KMS-11 (cell line): ENCODE data around the gene LHFPL3.

ENCODE experiments used
- H2AFZ ChIP-seq: fragments of 200-600 bp; sonication (generic); 2 replicates; pipeline ENCODE4 v1.6.1; 2016; ENCODE audit warnings: antibody characterized with exemption, mixed run types, low read depth
- H3K27ac ChIP-seq: fragments of 200-600 bp; sonication (generic); 2 replicates; pipeline ENCODE4 v1.6.1; 2016; ENCODE audit warnings: mild to moderate bottlenecking, mixed run types
- H3K27me3 ChIP-seq: fragments of 200-600 bp; sonication (generic); 2 replicates; pipeline ENCODE4 v1.6.1; 2017; ENCODE audit warnings: mild to moderate bottlenecking, low read depth, mixed run types, moderate library complexity; ENCODE audit not compliant: insufficient read depth
- H3K36me3 ChIP-seq: fragments of 200-600 bp; sonication (generic); 2 replicates; pipeline ENCODE4 v1.6.1; 2017; ENCODE audit warnings: mild to moderate bottlenecking, mixed run types; ENCODE audit not compliant: insufficient read depth
- H3K4me1 ChIP-seq: fragments of 200-600 bp; sonication (generic); 2 replicates; pipeline ENCODE4 v1.6.1; 2016; ENCODE audit warnings: mild to moderate bottlenecking, low read depth, mixed run types; ENCODE audit not compliant: poor library complexity, severe bottlenecking
- H3K4me2 ChIP-seq: fragments of 200-600 bp; sonication (generic); 2 replicates; pipeline ENCODE4 v1.7.0; 2016; ENCODE audit warnings: mild to moderate bottlenecking, mixed run types
- H3K4me3 ChIP-seq: fragments of 200-600 bp; sonication (generic); IDR thresholded peaks from 2 replicates; pipeline ENCODE4 v1.6.1; 2017; ENCODE audit warnings: low read depth, low read length, mixed read lengths; ENCODE audit not compliant: insufficient read depth
- H3K79me2 ChIP-seq: fragments of 200-600 bp; sonication (generic); 2 replicates; pipeline ENCODE4 v1.6.1; 2016; ENCODE audit warnings: low read depth, mixed run types; ENCODE audit not compliant: insufficient read depth
- H3K9ac ChIP-seq: fragments of 200-600 bp; sonication (generic); 2 replicates; pipeline ENCODE4 v1.6.1; 2016; ENCODE audit warnings: mild to moderate bottlenecking, mixed run types
- H4K20me1 ChIP-seq: fragments of 200-600 bp; sonication (generic); 2 replicates; pipeline ENCODE4 v1.6.1; 2016; ENCODE audit warnings: mild to moderate bottlenecking, mixed run types; ENCODE audit not compliant: insufficient read depth
- TF ChIP-seq, protein P1 (sequence below): fragments of 200-600 bp; sonication (generic); conservative IDR thresholded peaks from 2 replicates; pipeline ENCODE4 v1.6.1; 2017; ENCODE audit warnings: low read depth, mild to moderate bottlenecking, antibody characterized with exemption, low read length, moderate library complexity, mixed read lengths

LHFPL3 gene

DNA sequence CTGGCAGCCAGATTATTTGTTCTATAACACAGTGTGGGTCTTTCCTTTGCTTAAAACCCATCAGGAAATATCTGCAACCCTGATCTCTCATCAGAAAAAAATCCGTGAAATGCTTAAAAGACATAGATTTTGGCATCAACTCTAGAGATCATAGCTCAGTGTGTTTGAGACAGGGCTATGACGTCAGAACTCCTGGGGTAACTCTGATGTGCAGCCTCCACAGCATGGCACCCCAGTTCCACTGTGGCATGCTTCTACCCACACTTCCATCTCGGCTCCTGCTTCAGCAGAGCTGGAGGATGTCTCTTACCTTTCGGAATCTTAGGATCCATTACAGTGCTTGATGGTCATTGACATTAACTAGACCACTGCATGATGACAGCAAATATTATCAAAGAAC is 205.7 kb downstream of the LHFPL3 start:
- H3K27me3 ChIP-seq = no peaks in the 10 kb centered on the region
- no peaks in the 10 kb centered on the region for H3K79me2 ChIP-seq
- H3K36me3 ChIP-seq = no peaks in the 10 kb centered on the region
- no peak overlapping the region for H2AFZ ChIP-seq
- TF ChIP-seq, protein P1, sequence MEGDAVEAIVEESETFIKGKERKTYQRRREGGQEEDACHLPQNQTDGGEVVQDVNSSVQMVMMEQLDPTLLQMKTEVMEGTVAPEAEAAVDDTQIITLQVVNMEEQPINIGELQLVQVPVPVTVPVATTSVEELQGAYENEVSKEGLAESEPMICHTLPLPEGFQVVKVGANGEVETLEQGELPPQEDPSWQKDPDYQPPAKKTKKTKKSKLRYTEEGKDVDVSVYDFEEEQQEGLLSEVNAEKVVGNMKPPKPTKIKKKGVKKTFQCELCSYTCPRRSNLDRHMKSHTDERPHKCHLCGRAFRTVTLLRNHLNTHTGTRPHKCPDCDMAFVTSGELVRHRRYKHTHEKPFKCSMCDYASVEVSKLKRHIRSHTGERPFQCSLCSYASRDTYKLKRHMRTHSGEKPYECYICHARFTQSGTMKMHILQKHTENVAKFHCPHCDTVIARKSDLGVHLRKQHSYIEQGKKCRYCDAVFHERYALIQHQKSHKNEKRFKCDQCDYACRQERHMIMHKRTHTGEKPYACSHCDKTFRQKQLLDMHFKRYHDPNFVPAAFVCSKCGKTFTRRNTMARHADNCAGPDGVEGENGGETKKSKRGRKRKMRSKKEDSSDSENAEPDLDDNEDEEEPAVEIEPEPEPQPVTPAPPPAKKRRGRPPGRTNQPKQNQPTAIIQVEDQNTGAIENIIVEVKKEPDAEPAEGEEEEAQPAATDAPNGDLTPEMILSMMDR = no peak
- no peaks in the 10 kb centered on the region for H3K4me1 ChIP-seq
- no peak overlapping the region for H3K9ac ChIP-seq
- no peak overlapping the region for H3K27ac ChIP-seq
- no peak overlapping the region for H3K4me3 ChIP-seq
- no peak overlapping the region for H3K4me2 ChIP-seq
- H4K20me1 ChIP-seq = no peaks in the 10 kb centered on the region

DNA sequence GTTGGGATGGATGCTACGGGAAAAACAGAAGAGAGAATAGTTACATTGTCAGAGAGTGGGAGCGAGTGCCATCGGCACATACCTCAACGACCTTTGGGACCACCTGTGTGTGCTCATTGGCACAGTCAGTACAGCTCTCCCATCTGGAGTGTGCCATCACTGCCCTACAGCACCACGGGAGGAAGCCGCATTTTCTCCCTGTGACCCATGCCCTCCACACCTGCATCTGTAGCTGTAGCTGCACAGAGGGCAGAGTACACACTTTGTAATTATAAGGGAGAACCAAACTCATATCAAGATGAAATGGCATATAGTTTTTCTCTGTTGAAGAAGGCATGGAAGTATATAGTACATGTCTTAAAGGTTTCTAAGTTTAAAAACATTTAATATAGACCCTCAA is 207.4 kb downstream of the LHFPL3 start:
- TF ChIP-seq, protein P1 = no peak
- Histone ChIP-seq H3K4me3 (no peak overlapping the region), H3K4me1 (no peaks in the 10 kb centered on the region), H3K36me3 (no peaks in the 10 kb centered on the region), H3K4me2 (no peak overlapping the region), H4K20me1 (no peaks in the 10 kb centered on the region), H3K27ac (no peak overlapping the region), H3K27me3 (no peaks in the 10 kb centered on the region), H2AFZ (no peak overlapping the region), H3K79me2 (no peaks in the 10 kb centered on the region), H3K9ac (no peak overlapping the region)

DNA sequence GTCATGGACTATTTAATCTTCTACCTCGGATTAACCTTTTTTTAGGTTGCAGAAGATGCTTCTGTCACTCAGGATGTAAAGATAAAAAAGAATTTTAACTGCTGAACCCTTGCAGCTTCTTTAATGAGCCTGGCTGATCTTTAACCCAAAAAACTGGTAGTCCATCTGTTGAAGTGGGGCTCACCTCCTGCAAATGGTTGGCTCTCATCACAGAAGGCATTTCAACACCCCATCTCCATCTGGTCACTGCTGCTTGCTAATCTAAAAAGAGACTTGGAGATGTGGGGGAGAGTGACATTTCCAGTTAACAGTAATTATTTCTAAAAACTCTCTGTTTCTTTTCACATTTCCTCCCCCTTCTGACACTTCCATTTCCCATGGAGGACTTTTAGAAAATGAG is 208.6 kb downstream of the LHFPL3 start:
- TF ChIP-seq, protein P1 = no peak
- Histone ChIP-seq H3K36me3 (no peaks in the 10 kb centered on the region), H2AFZ (no peak overlapping the region), H3K4me3 (no peak overlapping the region), H3K9ac (no peak overlapping the region), H3K4me2 (no peak overlapping the region), H3K4me1 (no peaks in the 10 kb centered on the region), H3K79me2 (no peaks in the 10 kb centered on the region), H3K27me3 (no peaks in the 10 kb centered on the region), H3K27ac (no peak overlapping the region), H4K20me1 (no peaks in the 10 kb centered on the region)

DNA sequence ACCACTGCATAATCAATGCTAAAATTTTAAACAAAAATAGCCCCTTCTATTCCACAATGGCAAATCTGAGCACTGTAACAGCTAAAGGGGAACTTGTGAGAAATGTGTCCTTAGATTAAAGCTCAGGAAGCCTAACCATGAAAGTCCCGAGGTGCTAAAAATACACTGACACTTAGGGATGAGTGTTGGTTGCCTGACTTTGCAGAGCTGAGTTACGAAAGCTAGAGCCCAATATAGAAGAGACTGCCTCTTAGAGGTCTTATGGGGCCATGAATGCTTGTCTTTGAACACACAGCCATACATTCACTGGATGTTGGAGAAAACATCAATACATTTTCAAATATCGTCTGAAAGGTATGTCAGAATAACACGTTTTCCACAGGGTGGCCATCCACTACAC is 209.7 kb downstream of the LHFPL3 start:
- no peak overlapping the region for H3K4me2 ChIP-seq
- H3K4me1 ChIP-seq = no peaks in the 10 kb centered on the region
- H3K4me3 ChIP-seq = no peak overlapping the region
- TF ChIP-seq, protein P1 = no peak
- H3K36me3 ChIP-seq = no peaks in the 10 kb centered on the region
- H3K9ac ChIP-seq = no peak overlapping the region
- no peak overlapping the region for H3K27ac ChIP-seq
- no peaks in the 10 kb centered on the region for H3K79me2 ChIP-seq
- H2AFZ ChIP-seq = no peak overlapping the region
- H4K20me1 ChIP-seq = no peaks in the 10 kb centered on the region
- no peaks in the 10 kb centered on the region for H3K27me3 ChIP-seq
